ENCODE results near the gene EIF4A3.
A peak's percentile ranks its signal among the peaks of the same experiment; 100 is the strongest.

Gene EIF4A3

DNA sequence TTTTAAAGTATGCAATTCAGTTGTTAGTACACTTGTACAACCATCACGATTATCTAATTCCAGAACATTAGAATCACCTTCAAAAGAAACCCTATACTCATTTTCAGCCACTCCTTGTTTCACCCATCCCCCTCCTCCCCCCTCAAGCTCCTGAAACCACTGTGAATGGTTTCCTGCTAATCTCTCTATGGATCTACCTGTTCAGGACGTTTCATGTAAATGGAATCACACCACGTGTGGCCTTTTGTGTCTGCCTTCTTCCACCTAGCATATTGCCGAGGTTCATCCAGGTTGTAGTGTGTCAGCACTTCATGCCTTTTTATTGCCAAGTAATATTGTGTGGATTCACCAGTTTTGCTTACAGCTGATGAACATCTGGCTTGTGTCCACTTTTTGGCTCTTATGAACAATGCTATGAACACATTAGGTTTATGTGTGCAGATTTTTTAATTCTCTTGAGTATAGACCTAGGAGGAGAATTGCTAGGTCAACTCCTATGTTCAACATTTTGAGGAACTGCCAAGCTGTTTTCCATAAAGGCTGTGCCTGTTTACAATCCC is 17.8 kb downstream of the EIF4A3 start:
- no peak for DNase-seq
- WGBS (ENCODE audit: extremely low coverage, insufficient coverage, low lambda C conversion rate), result no CpG with 5 or more reads among the region's 4 CpGs
- Histone ChIP-seq H3K79me2 (ENCODE audit: control insufficient read depth, insufficient read depth, low read length) (no peaks in the 10 kb centered on the region), H3K4me1 (ENCODE audit: control insufficient read depth, low read depth, low read length) (peaks cover 2% of the 10 kb centered on the region), H3K36me3 (ENCODE audit: control insufficient read depth, insufficient read depth, low read length) (peaks cover 2% of the 10 kb centered on the region), H2BK15ac (replicated peaks; ENCODE audit: low read depth) (no peak overlapping the region), H2AK5ac (ENCODE audit: low read length) (no peak overlapping the region), H4K5ac (ENCODE audit: low read length) (no peak overlapping the region), H3K23ac (ENCODE audit: low read length) (no peak overlapping the region), H3K4me2 (ENCODE audit: low read length) (no peak overlapping the region), H2BK120ac (ENCODE audit: low read depth, low read length) (no peak overlapping the region), H3K4me3 (ENCODE audit: low read length) (no peak overlapping the region), H4K8ac (ENCODE audit: low read depth, low read length) (no peak overlapping the region), H3K27me3 (ENCODE audit: insufficient read depth, low read length, poor library complexity) (no peaks in the 10 kb centered on the region), H3K4ac (ENCODE audit: low read depth, low read length) (no peak overlapping the region), H3K79me1 (ENCODE audit: low read length) (no peaks in the 10 kb centered on the region), H3K27ac (ENCODE audit: low read depth, low read length) (no peak overlapping the region), H3K18ac (ENCODE audit: low read length) (no peak overlapping the region), H3K56ac (ENCODE audit: low read length) (no peak overlapping the region), H3K9ac (ENCODE audit: low read length) (no peak overlapping the region), H2BK5ac (ENCODE audit: low read length) (no peak overlapping the region)

DNA sequence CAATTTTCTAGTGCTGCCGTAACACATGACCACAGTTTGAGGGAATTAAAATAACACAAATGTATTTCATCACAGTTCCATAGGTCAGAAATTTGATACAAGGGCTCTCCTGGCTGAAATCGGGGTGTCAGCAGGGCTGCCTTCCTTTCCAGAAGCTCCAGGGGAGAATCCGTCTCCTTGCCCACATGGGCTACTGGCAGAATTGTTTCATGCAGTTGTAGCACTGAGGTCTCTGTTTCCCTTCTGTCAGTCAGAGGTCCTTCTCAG is 20.5 kb downstream of the EIF4A3 start:
- Histone ChIP-seq H2BK15ac (replicated peaks; ENCODE audit: low read depth) (no peak overlapping the region), H3K27me3 (ENCODE audit: insufficient read depth, low read length, poor library complexity) (no peaks in the 10 kb centered on the region), H3K9ac (ENCODE audit: low read length) (no peak overlapping the region), H3K36me3 (ENCODE audit: control insufficient read depth, insufficient read depth, low read length) (no peaks in the 10 kb centered on the region), H2BK5ac (ENCODE audit: low read length) (no peak overlapping the region), H3K4me2 (ENCODE audit: low read length) (no peak overlapping the region), H3K4me1 (ENCODE audit: control insufficient read depth, low read depth, low read length) (peaks cover 2% of the 10 kb centered on the region), H3K56ac (ENCODE audit: low read length) (no peak overlapping the region), H3K79me1 (ENCODE audit: low read length) (no peaks in the 10 kb centered on the region), H4K5ac (ENCODE audit: low read length) (no peak overlapping the region), H3K18ac (ENCODE audit: low read length) (no peak overlapping the region), H2BK120ac (ENCODE audit: low read depth, low read length) (no peak overlapping the region), H3K27ac (ENCODE audit: low read depth, low read length) (no peak overlapping the region), H4K8ac (ENCODE audit: low read depth, low read length) (no peak overlapping the region), H3K79me2 (ENCODE audit: control insufficient read depth, insufficient read depth, low read length) (no peaks in the 10 kb centered on the region), H3K4ac (ENCODE audit: low read depth, low read length) (no peak overlapping the region), H3K23ac (ENCODE audit: low read length) (no peak overlapping the region), H2AK5ac (ENCODE audit: low read length) (no peak overlapping the region), H3K4me3 (ENCODE audit: low read length) (no peak overlapping the region)
- DNase-seq, result no peak
- no CpG with 5 or more reads among the region's 3 CpGs for WGBS (ENCODE audit: extremely low coverage, insufficient coverage, low lambda C conversion rate)

DNA sequence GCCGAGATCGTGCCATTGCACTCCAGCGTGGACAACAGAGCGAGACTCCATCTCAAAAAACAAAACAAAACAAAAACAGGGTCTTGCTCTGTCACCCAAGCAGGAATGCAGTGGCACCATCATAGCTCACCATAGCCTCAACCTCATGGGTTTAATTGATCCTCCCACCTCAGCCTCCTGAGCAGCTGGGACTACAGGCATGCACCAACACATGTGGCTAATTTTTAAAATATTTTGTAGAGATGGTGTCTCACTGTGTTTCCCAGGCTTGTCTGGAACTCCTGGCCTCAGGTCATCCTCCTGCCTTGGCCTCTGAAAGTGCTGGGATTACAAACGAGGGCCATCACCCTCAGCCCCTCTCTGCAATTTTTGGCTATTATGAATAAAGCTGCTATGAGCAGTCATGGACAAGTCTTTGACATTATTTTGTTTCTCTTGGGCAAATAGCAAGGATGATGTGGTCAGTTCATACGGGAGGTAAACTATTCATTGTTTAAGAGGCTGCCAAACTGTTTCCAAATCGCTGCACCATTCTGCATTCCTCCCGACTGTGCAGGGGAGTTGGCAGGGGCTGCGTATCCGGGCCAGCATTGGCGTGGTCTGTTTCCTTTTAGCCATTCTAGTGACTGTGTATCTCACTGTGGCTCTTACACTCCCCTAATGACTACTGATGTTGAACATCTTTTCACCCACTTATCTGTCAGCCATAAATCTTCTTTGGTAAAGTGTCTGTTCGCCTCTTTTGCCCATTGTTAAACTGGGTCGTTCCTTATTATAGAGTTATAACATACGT is 21.1 kb downstream of the EIF4A3 start:
- no peak overlapping the region for H4K8ac ChIP-seq (ENCODE audit: low read depth, low read length)
- no peak for DNase-seq
- H3K4me3 ChIP-seq (ENCODE audit: low read length), result no peak overlapping the region
- no peaks in the 10 kb centered on the region for H3K36me3 ChIP-seq (ENCODE audit: control insufficient read depth, insufficient read depth, low read length)
- H3K56ac ChIP-seq (ENCODE audit: low read length), result no peak overlapping the region
- no peaks in the 10 kb centered on the region for H3K27me3 ChIP-seq (ENCODE audit: insufficient read depth, low read length, poor library complexity)
- H3K9ac ChIP-seq (ENCODE audit: low read length), result no peak overlapping the region
- no peak overlapping the region for H3K18ac ChIP-seq (ENCODE audit: low read length)
- H3K4me2 ChIP-seq (ENCODE audit: low read length), result no peak overlapping the region
- H2BK15ac ChIP-seq (replicated peaks; ENCODE audit: low read depth), result no peak overlapping the region
- H3K79me2 ChIP-seq (ENCODE audit: control insufficient read depth, insufficient read depth, low read length), result no peaks in the 10 kb centered on the region
- no peaks in the 10 kb centered on the region for H3K79me1 ChIP-seq (ENCODE audit: low read length)
- H3K27ac ChIP-seq (ENCODE audit: low read depth, low read length), result no peak overlapping the region
- no peak overlapping the region for H2BK120ac ChIP-seq (ENCODE audit: low read depth, low read length)
- peaks cover 2% of the 10 kb centered on the region for H3K4me1 ChIP-seq (ENCODE audit: control insufficient read depth, low read depth, low read length)
- no peak overlapping the region for H4K5ac ChIP-seq (ENCODE audit: low read length)
- no peak overlapping the region for H3K4ac ChIP-seq (ENCODE audit: low read depth, low read length)
- no peak overlapping the region for H3K23ac ChIP-seq (ENCODE audit: low read length)
- WGBS (ENCODE audit: extremely low coverage, insufficient coverage, low lambda C conversion rate), result no CpG with 5 or more reads among the region's 14 CpGs
- H2AK5ac ChIP-seq (ENCODE audit: low read length), result no peak overlapping the region
- H2BK5ac ChIP-seq (ENCODE audit: low read length), result no peak overlapping the region

DNA sequence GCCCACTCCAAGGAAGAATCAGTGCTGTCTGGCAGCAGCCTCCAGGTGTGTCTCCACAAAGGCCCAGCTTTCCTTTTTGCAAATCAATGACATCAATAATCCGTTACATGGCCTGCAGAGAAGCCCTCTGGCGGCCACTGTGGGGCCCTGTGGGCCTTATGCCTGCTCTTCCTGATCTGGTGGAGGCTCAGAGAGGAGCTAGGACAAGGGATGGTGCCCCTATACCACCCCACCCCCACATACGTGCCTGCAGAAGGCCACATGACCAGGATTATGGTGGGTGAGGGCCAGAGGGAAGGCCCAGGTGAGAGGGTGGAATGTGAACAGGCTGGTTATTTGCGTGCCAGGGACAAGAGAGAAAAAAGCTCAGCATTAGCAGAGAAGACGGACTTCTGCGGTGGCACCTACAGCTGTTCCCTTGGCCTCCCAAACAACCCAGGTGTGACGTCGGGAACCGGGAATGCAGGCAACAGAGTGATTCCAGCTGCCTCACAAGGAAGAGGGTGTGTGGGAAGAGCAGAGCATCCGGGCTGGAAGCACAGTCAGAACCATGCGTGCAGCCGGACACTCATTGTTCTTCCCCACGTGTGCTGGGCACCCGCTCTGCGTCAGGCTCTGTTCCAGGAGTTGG is 22.5 kb downstream of the EIF4A3 start:
- peak overlapping the region; percentile 49 for H3K56ac ChIP-seq (ENCODE audit: low read length)
- no peak overlapping the region for H2BK120ac ChIP-seq (ENCODE audit: low read depth, low read length)
- peak; percentile 87 for DNase-seq
- H3K4me3 ChIP-seq (ENCODE audit: low read length), result no peak overlapping the region
- no peak overlapping the region for H3K4ac ChIP-seq (ENCODE audit: low read depth, low read length)
- no CpG with 5 or more reads among the region's 15 CpGs for WGBS (ENCODE audit: extremely low coverage, insufficient coverage, low lambda C conversion rate)
- H2BK15ac ChIP-seq (replicated peaks; ENCODE audit: low read depth), result no peak overlapping the region
- H3K23ac ChIP-seq (ENCODE audit: low read length), result no peak overlapping the region
- no peak overlapping the region for H2AK5ac ChIP-seq (ENCODE audit: low read length)
- H3K9ac ChIP-seq (ENCODE audit: low read length), result no peak overlapping the region
- peaks cover 2% of the 10 kb centered on the region for H3K4me1 ChIP-seq (ENCODE audit: control insufficient read depth, low read depth, low read length)
- peak overlapping the region; percentile 64 for H4K5ac ChIP-seq (ENCODE audit: low read length)
- H2BK5ac ChIP-seq (ENCODE audit: low read length), result no peak overlapping the region
- H3K36me3 ChIP-seq (ENCODE audit: control insufficient read depth, insufficient read depth, low read length), result no peaks in the 10 kb centered on the region
- no peak overlapping the region for H3K27ac ChIP-seq (ENCODE audit: low read depth, low read length)
- no peak overlapping the region for H3K4me2 ChIP-seq (ENCODE audit: low read length)
- no peak overlapping the region for H3K18ac ChIP-seq (ENCODE audit: low read length)
- no peak overlapping the region for H4K8ac ChIP-seq (ENCODE audit: low read depth, low read length)
- no peaks in the 10 kb centered on the region for H3K79me2 ChIP-seq (ENCODE audit: control insufficient read depth, insufficient read depth, low read length)
- no peaks in the 10 kb centered on the region for H3K27me3 ChIP-seq (ENCODE audit: insufficient read depth, low read length, poor library complexity)
- H3K79me1 ChIP-seq (ENCODE audit: low read length), result no peaks in the 10 kb centered on the region

DNA sequence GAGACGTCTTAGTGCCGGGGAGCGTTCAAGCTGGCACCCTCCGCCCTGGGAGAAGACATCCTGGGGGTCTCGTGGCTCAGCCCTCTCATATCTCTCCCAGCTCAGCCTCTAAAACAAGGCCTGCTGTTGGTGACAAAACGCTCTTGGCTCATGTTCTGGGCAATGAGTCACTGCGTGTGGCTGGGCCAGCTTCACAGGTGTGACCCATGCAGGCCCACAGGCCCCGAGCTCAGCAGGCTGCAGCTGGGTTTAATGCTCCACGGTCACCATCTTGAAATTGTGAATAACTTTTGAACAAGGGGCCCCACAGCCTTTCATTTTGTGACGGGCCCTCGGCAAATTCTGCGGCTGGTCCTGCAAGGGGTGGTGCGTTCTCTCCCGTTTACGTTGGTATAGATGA is 23.1 kb downstream of the EIF4A3 start:
- H3K4me3 ChIP-seq (ENCODE audit: low read length), result no peak overlapping the region
- H3K79me2 ChIP-seq (ENCODE audit: control insufficient read depth, insufficient read depth, low read length), result no peaks in the 10 kb centered on the region
- H4K8ac ChIP-seq (ENCODE audit: low read depth, low read length), result no peak overlapping the region
- H2BK15ac ChIP-seq (replicated peaks; ENCODE audit: low read depth), result no peak overlapping the region
- H3K56ac ChIP-seq (ENCODE audit: low read length), result peak overlapping the region; percentile 15
- no peak overlapping the region for H3K27ac ChIP-seq (ENCODE audit: low read depth, low read length)
- H3K4me2 ChIP-seq (ENCODE audit: low read length), result no peak overlapping the region
- H4K5ac ChIP-seq (ENCODE audit: low read length), result no peak overlapping the region
- no peak overlapping the region for H3K23ac ChIP-seq (ENCODE audit: low read length)
- no peak overlapping the region for H3K4ac ChIP-seq (ENCODE audit: low read depth, low read length)
- H2AK5ac ChIP-seq (ENCODE audit: low read length), result no peak overlapping the region
- H3K9ac ChIP-seq (ENCODE audit: low read length), result no peak overlapping the region
- H3K36me3 ChIP-seq (ENCODE audit: control insufficient read depth, insufficient read depth, low read length), result no peaks in the 10 kb centered on the region
- no peaks in the 10 kb centered on the region for H3K4me1 ChIP-seq (ENCODE audit: control insufficient read depth, low read depth, low read length)
- H2BK120ac ChIP-seq (ENCODE audit: low read depth, low read length), result no peak overlapping the region
- no peaks in the 10 kb centered on the region for H3K79me1 ChIP-seq (ENCODE audit: low read length)
- no peak overlapping the region for H2BK5ac ChIP-seq (ENCODE audit: low read length)
- peak; percentile 35 for DNase-seq
- WGBS (ENCODE audit: extremely low coverage, insufficient coverage, low lambda C conversion rate), result no CpG with 5 or more reads among the region's 15 CpGs
- no peak overlapping the region for H3K18ac ChIP-seq (ENCODE audit: low read length)
- no peaks in the 10 kb centered on the region for H3K27me3 ChIP-seq (ENCODE audit: insufficient read depth, low read length, poor library complexity)

All from mesendoderm (in vitro differentiated cells).